Head of caudate nucleus (tissue), 42 donors: ENCODE data around the gene ACTR5.

ENCODE experiments used
- DNase-seq, 42 donors: peaks; one replicate each; pipeline versions ENCODE4 v3.0.0 to v3.0.0-alpha.2; 2020 to 2021; ENCODE audit warnings: mixed read lengths in 7 of 42
- intact Hi-C: fragments of 100-400 bp; cut with DNase I; formaldehyde crosslinking; loops from one replicate; pipeline ENCODE4 v1.15.0; 2022

ACTR5 gene

DNA sequence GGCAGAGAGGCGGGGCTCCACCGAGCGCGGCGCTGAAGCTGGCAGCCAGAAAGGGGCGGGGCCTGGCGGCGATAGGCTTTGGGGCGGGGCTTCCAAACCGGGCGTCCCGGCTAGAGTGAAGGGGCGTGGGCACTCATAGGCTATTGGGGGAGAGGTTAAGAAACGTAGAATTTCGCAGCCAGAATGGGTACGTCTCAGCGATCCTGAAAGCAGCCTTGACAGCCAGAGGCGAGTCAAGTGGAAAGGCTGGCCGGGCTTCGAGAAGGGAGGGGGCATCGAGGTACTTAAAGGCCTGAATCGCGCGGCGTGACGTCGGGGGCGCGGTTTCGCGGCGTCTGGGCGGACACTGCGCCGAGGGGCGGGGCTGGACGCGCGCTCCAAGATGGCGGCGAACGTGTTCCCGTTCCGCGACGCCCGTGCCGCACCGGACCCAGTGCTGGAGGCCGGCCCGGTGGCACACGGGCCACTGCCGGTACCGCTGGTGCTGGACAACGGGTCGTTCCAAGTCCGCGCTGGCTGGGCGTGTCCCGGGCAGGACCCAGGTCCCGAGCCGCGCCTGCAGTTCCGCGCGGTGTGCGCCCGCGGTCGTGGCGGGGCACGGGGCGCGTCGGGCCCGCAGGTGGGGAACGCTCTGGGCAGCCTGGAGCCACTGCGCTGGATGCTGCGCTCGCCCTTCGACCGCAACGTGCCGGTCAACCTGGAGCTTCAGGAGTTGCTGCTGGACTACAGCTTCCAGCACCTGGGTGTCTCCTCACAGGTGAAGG is at the start of gene ACTR5:
Gene ACTR5 (plus strand): TSS at position 364 of the 764 bp plus-strand sequence. CDS start 19 bp downstream, at position 383.
- intact Hi-C loops, result loop anchor here (5.0 kb wide), 1 partner anchor 101 kb away; no protein-coding TSS in a partner anchor
- peak; percentile 82 to 97 (median 94) for DNase-seq

- DNase-seq, result no peak
Observed at GRCh38 chr20:38698541-38698940, 49.7 kb upstream of the ACTR5 start.

DNA sequence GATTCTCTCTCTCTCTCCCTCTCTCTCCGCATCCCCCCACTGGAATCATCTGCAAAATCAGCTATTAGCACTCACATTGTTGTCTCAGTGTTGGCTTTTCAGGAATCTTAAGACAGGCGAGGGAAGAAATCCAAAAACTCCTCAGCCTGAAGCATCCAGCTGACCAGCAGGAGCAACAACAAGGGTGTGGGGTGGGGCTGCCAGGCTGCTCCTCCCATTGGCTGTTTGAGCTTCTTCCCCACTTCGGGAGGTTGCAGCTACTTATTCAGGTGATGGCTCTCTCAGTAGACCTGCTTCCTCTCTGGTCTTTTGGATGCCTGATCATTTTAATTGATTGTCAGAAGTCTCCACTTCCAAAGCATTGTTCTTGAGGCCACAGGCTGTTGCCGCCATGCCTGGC is 48.1 kb upstream of the ACTR5 start:
- DNase-seq, result no peak
- intact Hi-C loops, result no loop called here

More at GRCh38 chr20:38698541-38698940, 49.7 kb upstream of the ACTR5 start:
- intact Hi-C loops, result no loop called here

DNA sequence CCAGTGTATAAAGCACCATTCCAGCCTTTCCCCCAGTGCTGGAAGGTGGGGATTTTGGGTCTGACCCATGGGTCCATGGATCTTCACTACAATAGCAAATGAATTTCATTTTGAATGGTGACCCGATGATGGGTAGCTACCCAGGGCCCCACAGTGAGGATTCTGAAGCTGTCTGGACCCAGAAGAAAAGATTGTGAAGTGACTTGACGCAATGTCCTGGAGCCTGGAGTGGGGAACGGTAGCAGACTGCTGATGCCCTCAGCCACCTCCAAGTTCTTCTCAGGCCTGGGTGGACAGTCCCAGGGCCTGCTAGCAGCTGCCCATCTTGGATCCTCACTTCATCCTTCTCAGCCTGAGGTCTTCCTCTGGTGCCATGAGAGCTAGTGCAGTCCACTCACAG is 47.3 kb upstream of the ACTR5 start:
- intact Hi-C loops, result no loop called here

DNA sequence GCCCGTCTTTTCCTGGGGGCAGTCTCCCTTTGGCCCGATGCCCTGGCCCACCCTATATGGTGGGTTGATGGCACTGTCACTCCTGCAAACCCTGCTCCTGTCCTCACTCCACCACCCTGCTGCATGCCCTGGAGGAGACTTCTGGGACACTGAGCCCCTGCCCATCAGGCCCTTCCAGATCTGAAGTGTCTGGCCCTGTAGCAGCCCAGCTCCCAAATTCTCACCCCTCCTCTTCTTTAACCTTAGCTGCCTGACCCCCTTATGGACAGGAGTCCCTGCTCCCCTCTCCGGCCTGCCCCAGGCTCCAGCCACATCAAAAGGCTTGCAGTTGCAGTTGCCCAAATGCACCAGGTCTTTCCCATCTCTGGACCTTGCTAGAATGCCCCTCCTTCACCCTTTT is 44.7 kb upstream of the ACTR5 start:
- intact Hi-C loops, result no loop called here
- DNase-seq, result no peak

More for the DNA sequence above, 47.3 kb upstream of the ACTR5 start:
- no peak for DNase-seq

DNA sequence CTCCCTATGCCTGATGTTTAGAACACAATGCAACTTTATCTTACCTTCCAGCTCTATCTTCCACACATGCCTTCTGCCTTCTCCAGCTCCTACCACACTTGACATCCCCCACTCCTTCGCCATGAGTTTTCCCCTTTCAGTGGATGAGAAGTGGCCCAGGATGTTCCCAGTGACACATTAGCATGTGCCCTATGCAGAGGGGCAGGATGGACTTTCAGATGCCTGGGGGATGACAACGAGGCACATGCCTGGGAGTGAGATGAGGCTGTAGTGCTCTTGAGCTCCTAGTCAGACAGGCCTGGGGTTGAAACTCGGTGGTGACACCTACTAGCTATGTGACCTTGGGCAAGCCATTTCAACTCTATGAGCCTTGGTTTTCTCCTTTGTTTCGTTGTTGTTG is 44.1 kb upstream of the ACTR5 start:
- intact Hi-C loops, result no loop called here
- DNase-seq, result no peak

- intact Hi-C loops, result no loop called here
- peak in 3 of 42 donors; percentile 7 to 39 (median 17) for DNase-seq
Observed at GRCh38 chr20:38706509-38706908, 41.8 kb upstream of the ACTR5 start.

- intact Hi-C loops, result no loop called here
- DNase-seq, result no peak
Observed at GRCh38 chr20:38714308-38714707, 34.0 kb upstream of the ACTR5 start.

GRCh38 chr20:38715646-38716045 is 32.6 kb upstream of the ACTR5 start:
- intact Hi-C loops, result no loop called here
- DNase-seq, result no peak

DNA sequence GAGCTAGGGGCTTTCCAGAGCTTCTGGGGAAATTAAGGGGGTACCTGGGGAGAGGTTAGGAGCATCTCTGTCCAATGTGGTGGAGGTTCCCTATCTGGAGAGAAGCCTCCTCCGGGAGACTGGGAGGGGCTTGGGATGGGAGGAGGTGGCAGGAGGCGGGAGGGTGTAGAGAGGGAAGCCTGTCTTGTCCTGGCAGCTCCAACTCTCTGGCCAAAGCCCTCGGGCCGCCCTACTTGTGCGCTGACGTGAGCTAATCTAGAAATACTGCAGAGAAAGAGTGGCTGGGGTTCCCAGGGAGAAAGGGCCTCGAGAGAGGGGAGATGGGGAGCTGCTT is 25.6 kb upstream of the ACTR5 start:
- intact Hi-C loops, result no loop called here
- peak in 20 of 42 donors; percentile 11 to 67 (median 46) for DNase-seq

DNA sequence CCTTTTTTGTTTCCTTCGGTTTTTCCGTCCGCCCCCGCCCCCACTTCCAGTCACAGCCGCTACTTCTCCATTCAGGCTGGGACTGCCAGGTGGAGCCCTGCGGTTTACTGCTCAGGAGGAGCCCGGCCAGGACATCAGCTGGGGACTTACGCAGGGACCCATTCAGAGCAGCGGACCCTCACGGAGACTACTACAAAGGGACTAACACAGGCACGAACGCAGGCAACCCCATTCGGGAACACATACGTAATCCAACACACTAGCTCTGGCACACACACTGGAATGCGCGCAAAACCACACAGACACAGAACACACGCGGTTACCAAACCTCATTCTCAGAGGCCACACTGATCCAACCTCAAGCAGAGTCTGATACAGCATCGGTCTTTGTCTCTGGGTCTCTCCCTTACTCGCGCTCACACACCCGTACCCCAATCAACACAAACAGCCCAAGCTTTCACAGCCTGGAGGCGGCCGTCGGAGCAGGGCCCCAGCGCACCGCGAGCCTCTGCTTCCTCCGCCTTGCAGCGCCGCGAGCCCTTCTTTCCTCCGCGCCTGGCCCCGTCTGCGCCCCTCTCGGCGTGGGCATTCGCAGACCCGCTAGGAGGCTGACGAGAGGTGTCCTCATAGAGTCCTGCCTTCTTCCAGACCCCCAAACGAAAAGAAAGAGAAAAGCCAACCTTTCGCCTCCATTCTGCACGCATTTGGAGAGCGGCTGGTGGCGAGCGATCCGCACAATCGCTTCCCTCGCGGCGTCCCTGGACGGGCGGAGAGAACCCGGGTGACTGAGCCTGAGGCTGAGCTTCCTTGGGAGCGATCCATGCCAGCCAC is 25.0 kb upstream of the ACTR5 start:
- peak in 30 of 42 donors; percentile 5 to 68 (median 46) for DNase-seq
- intact Hi-C loops, result no loop called here

DNA sequence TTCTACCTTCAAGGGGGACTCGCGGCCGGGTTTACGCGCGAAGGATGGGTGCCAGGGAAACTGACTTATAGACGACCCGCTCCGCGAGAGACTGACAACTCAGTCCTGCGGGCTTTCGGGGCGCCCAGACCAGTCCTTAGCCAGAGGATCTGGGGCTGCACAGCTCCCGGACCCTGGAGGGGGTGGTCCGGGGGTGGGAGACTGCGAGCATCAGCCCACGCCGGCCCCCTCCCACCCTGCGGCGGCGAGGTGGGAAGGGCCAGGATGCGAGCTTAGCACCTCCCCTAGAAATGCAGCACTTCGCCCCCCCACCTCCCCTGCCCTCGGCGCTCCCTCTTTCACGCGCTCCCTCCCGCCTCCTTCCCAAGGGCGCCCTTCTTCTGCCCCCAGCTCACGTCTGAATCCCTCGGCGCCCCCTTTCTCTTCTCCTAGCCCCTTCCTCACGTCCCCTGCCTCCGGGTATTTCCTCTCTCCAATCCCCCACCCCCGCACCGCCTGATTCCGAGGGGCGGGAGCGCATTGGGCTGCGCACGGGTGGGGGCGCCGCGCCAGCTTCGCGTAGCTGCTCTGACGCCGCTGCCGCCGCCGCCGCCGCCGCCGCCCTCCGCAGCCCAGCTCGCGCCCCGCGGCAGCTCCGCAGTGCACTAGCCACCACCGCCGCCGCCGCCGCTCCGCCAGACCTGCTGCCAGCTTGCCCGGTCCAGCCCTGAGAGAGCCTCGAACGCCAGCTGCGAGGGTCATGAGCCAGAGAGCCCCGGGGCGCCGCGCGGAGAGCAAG is 24.2 kb upstream of the ACTR5 start, which contains the start of gene SLC32A1:
Gene SLC32A1 (plus strand): TSS at position 639 of the 778 bp plus-strand sequence. CDS start 239 bp downstream, outside the sequence.
- intact Hi-C loops, result no loop called here
- DNase-seq, result peak in 41 of 42 donors; percentile 28 to 84 (median 72)

- intact Hi-C loops, result no loop called here
- DNase-seq, result peak in 2 of 42 donors; percentile 16 to 30
Observed at GRCh38 chr20:38724626-38725147, 23.6 kb upstream of the ACTR5 start.

DNA sequence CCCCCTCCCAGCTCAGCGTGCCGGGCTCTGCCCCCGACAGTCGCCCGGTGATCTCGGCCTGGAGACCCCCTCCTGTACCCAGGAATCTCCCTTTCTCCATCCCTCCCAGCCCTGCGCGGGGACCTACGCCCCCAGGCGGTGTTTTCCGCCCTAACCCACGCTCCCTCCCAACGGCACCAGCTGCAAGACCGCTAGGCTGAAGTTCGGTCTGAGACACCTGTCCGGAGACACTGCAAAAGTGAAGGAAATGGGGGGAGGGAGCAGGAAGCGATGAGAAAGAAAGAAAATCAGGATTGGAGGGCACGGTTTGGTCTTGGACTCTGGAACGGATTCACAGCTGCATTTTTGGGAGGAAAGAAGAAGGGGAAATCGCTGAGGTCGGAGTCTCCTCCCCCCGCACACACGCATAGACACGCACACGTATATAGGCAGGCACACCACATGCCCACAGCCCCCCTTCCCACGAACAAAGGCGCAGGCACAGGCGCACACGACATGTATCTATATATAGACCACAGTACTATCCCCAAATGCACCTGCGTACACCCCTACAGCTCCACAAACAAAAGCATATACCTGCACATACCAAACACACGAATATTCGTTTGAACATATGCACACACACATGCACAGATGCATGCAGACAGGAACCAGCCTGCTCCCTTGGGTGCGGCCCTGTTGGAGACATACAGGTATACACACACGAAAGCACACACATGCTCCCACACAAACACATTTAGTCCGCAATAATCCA is 22.9 kb upstream of the ACTR5 start:
- intact Hi-C loops, result no loop called here
- DNase-seq, result peak in 35 of 42 donors; percentile 16 to 80 (median 58)

DNA sequence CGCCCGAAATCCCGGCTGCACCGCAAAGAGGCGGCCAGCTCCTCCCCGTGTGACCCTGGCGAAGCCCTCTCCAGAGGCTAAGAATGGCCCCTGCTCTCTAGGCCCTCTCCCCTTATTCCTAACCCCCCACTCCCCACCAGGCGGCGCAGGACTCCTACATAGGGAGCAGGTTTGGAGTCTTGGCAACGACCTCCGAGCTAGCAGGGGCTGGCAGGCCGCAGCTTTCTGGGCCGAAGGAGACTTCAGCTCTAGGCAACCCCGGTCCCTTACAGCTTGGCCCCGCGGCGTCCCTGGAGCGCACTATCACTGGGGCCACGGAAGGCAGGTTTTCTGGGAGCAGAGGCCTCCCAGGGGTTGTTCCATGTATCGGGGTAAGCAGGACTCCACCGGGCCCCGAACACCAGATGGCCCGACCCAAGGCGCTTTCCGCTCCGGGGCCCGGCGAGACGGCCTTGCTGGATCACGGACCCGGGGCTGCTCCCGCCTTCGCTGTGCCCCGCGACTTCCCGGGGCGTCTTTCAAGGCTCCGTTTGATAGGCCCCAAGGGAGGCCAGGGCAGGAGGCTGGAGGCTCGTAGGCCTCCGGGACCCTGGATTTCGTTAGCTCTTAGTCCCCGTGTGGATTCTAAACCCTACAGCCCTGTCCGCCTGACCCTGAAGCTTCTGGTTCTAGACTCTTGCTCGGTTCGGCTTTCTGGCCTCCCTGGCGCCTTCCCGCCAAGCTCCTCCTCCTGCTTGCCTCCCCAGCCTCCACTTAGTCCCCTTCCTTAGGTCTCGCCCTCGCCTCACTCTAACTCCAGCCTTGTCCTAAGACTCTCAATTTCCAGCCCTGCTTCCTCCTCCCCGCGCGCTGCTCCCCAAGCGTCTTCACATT is 22.1 kb upstream of the ACTR5 start:
- intact Hi-C loops, result no loop called here
- DNase-seq, result peak in 32 of 42 donors; percentile 34 to 74 (median 58)

GRCh38 chr20:38726804-38727606 is 21.3 kb upstream of the ACTR5 start:
- intact Hi-C loops, result no loop called here
- peak; percentile 50 to 87 (median 76) for DNase-seq
